HepG2 (cell line): ENCODE results near the gene RHOV. TPM values are rescaled to one million over a fixed set of nuclear protein-coding genes. Genes with fewer than 3 reads are reported as not detected.

Source experiments
- CBFB ChIP-seq: sonication (generic); formaldehyde crosslinking; IDR thresholded peaks from 2 replicates; pipeline ENCODE4 v1.4.0; 2020; ENCODE audit warnings: missing genetic modification reagents
- E2F1 ChIP-seq: sonication (generic); formaldehyde crosslinking; IDR thresholded peaks from 2 replicates; pipeline ENCODE4 v1.5.0; 2020; ENCODE audit warnings: missing genetic modification reagents
- IKZF1 ChIP-seq: fragments of 450-650 bp; IDR thresholded peaks from 2 replicates; pipeline ENCODE4 v1.7.1; 2016
- KIAA2018 ChIP-seq: sonication (generic); formaldehyde crosslinking; IDR thresholded peaks from 2 replicates; pipeline ENCODE4 v1.5.0; 2020; ENCODE audit warnings: mild to moderate bottlenecking, missing genetic modification reagents, borderline replicate concordance
- MATR3 ChIP-seq: sonication (generic); formaldehyde crosslinking; IDR thresholded peaks from 2 replicates; pipeline ENCODE4 v1.4.0; 2020; ENCODE audit warnings: missing genetic modification reagents
- MEF2D ChIP-seq: sonication (generic); formaldehyde crosslinking; IDR thresholded peaks from 2 replicates; pipeline ENCODE4 v1.5.1; 2020; ENCODE audit warnings: mild to moderate bottlenecking, missing genetic modification reagents
- MIER2 ChIP-seq: IDR thresholded peaks from 2 replicates; pipeline ENCODE4 v1.6.1; 2016; ENCODE audit warnings: missing biosample characterization, missing genetic modification reagents
- MTA1 ChIP-seq: sonication (generic); formaldehyde crosslinking; IDR thresholded peaks from 2 replicates; pipeline ENCODE4 v1.4.0; 2020; ENCODE audit warnings: missing genetic modification reagents, mild to moderate bottlenecking, borderline replicate concordance
- ONECUT2 ChIP-seq: sonication (generic); formaldehyde crosslinking; IDR thresholded peaks from 2 replicates; pipeline ENCODE4 v1.4.0; 2020; ENCODE audit warnings: missing genetic modification reagents
- STAG1 ChIP-seq: sonication (generic); formaldehyde crosslinking; IDR thresholded peaks from 2 replicates; pipeline ENCODE4 v1.4.0; 2020; ENCODE audit warnings: missing genetic modification reagents
- TBX2 ChIP-seq: sonication (generic); formaldehyde crosslinking; IDR thresholded peaks from 2 replicates; pipeline ENCODE4 v1.5.0; 2020; ENCODE audit warnings: missing genetic modification reagents, mild to moderate bottlenecking, borderline replicate concordance
- ZFP82 ChIP-seq: sonication (generic); formaldehyde crosslinking; IDR thresholded peaks from 2 replicates; pipeline ENCODE4 v1.5.1; 2020; ENCODE audit warnings: mild to moderate bottlenecking, missing genetic modification reagents, borderline replicate concordance
- ZMAT5 ChIP-seq: sonication (generic); formaldehyde crosslinking; IDR thresholded peaks from 2 replicates; pipeline ENCODE4 v1.5.0; 2020; ENCODE audit warnings: mild to moderate bottlenecking, low read depth, missing genetic modification reagents, borderline replicate concordance
- ZNF431 ChIP-seq: sonication (generic); formaldehyde crosslinking; IDR thresholded peaks from 2 replicates; pipeline ENCODE4 v1.9.0; 2022; ENCODE audit warnings: missing genetic modification reagents, low read depth, mild to moderate bottlenecking, borderline replicate concordance
- ZNF598 ChIP-seq: sonication (generic); formaldehyde crosslinking; IDR thresholded peaks from 2 replicates; pipeline ENCODE4 v1.5.1; 2020; ENCODE audit warnings: mild to moderate bottlenecking, missing genetic modification reagents, borderline replicate concordance
- ZNF703 ChIP-seq: sonication (generic); formaldehyde crosslinking; IDR thresholded peaks from 2 replicates; pipeline ENCODE4 v1.5.1; 2020; ENCODE audit warnings: missing genetic modification reagents, mild to moderate bottlenecking, moderate library complexity, borderline replicate concordance
- ZNF749 ChIP-seq: sonication (generic); formaldehyde crosslinking; IDR thresholded peaks from 2 replicates; pipeline ENCODE4 v1.8.0; 2022; ENCODE audit warnings: mild to moderate bottlenecking, missing genetic modification reagents, moderate library complexity, borderline replicate concordance
- ZNF776 ChIP-seq: sonication (generic); formaldehyde crosslinking; IDR thresholded peaks from 2 replicates; pipeline ENCODE4 v1.4.0; 2020; ENCODE audit warnings: mild to moderate bottlenecking, missing genetic modification reagents
- polyA plus RNA-seq, 8 experiments: library from polyadenylated mRNA; depleted of rRNA in 3 of 8; stranded (reverse) in 7 of 8; unstranded in 1 of 8; fragments of >200 nt; fragmentation: Illumina TruSeq in 4 of 8; extraction: Trizol in 4 of 8; gene quantifications; 2 replicates each; pipeline versions ENCODE4 v1.2.1 to v1.2.3, GENCODE V29; 2011 to 2016; ENCODE audit warnings: low read depth in 4 of 8, missing spikeins in 1 of 8, mixed read lengths in 1 of 8; ENCODE audit not compliant: insufficient read depth in 1 of 8
- total RNA-seq, 5 experiments: library from RNA; depleted of rRNA; stranded (reverse); fragments of >200 nt; fragmentation: Illumina TruSeq; extraction: Trizol; gene quantifications; 2 replicates each; pipeline ENCODE4 v1.2.3, GENCODE V29; 2016; ENCODE audit warnings: low read depth in 1 of 5
- TF ChIP-seq, protein P1 (sequence below): sonication (generic); formaldehyde crosslinking; IDR thresholded peaks from 2 replicates; pipeline ENCODE4 v1.8.1; 2023; ENCODE audit warnings: missing genetic modification reagents, mild to moderate bottlenecking, borderline replicate concordance

Gene RHOV
- total and polyA plus RNA-seq, 2 of the 13 experiments (the other 11 are each of a cell fraction or from before 2014, with no cell fraction given): 0.17 to 0.18 TPM

DNA sequence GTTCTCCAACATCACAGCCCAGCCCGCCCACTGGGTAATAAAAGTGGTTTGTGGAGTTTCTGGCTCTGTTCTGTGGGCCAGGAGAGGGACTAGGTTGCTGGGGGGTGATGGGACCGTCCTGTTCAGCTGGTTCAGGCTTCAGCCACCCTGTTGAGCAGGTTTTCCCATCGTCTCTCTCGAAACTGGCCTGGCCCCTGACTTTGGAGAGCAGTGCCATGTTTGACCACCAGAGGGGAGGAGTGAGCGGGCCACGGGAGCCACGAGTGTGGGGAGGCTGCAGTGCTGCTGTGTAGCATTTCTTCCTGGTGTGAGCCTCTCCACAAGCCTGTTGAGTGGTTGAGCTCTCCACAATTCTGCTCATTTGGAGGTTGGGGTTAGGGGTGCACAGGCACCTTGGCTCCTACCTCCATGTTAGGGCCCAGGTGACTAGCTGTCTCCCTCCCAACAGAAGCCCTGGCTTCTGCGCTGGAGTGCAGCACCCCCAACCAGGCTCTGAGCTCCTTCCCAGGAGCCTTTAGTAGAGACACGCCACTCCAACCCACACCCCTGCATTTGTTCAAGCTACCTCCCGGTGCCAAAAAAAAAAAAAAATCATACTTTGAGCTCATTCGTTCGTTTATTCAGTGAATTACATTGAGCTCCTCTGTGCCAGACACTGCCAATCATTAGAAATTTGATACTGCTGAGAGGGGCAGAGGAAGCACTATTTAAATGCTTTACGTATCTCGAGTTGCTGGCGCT lies 16.3 kb downstream of the RHOV start (continued):
- TF ChIP-seq KIAA2018 (CRISPR knock-in tag) (no peak), ZNF749 (CRISPR knock-in tag) (no peak), ZNF431 (CRISPR knock-in tag) (no peak), ONECUT2 (CRISPR knock-in tag) (no peak), IKZF1 (no peak), E2F1 (CRISPR knock-in tag) (no peak), ZMAT5 (CRISPR knock-in tag) (no peak), MATR3 (CRISPR knock-in tag) (no peak), ZNF776 (CRISPR knock-in tag) (no peak), CBFB (CRISPR knock-in tag) (peak; percentile 24; the same call in 1 of the 2 replicates), MTA1 (CRISPR knock-in tag) (peak; percentile 27; the same call in 1 of the 2 replicates), ZNF703 (CRISPR knock-in tag) (no peak), MIER2 (no peak), ZNF598 (CRISPR knock-in tag) (no peak), TBX2 (0 out of 2 replicates have a peak, but pooled peaks have one; percentile 22), MEF2D (no peak), STAG1 (peak; percentile 76), ZFP82 (CRISPR knock-in tag) (no peak)
- TF ChIP-seq, protein P1, sequence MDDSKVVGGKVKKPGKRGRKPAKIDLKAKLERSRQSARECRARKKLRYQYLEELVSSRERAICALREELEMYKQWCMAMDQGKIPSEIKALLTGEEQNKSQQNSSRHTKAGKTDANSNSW (CRISPR knock-in tag): no peak
